Activated CD4-positive, alpha-beta memory T cell treated with anti-CD3 and anti-CD28 coated beads for 36 hours (primary cell): Measurements from ENCODE around the gene DEPDC1B. TPM values are rescaled to one million over a fixed set of nuclear protein-coding genes. Genes with fewer than 3 reads are reported as not detected.
"Not testable (repeated sequence)": the region's sequence is repeated elsewhere in the genome, so short reads cannot be mapped to it uniquely, and the experiment has no call there.

Experiments used
- CTCF ChIA-PET: fragments of 350-600 bp; sonication (Branson Sonifier 250); formaldehyde crosslinking; loops from one replicate; lab custom pipeline; 2021; ENCODE audit warnings: antibody characterized with exemption, inconsistent platforms; lab: Charles Lee
- POLR2A ChIA-PET: fragments of 350-600 bp; sonication (Branson Sonifier 250); formaldehyde crosslinking; loops from one replicate; lab custom pipeline; 2021; ENCODE audit warnings: antibody characterized with exemption; lab: Charles Lee
- DNase-seq: peaks from one replicate; pipeline ENCODE4 v3.0.0-alpha.2; 2020
- H3K27ac Mint-ChIP-seq: one replicate; pipeline ENCODE4 v1.8.0; 2021; ENCODE audit warnings: mixed read lengths
- H3K27me3 Mint-ChIP-seq: one replicate; pipeline ENCODE4 v1.8.0; 2021; ENCODE audit warnings: mixed read lengths
- H3K36me3 Mint-ChIP-seq: one replicate; pipeline ENCODE4 v1.8.0; 2021; ENCODE audit warnings: mixed read lengths
- H3K4me1 Mint-ChIP-seq: one replicate; pipeline ENCODE4 v1.8.0; 2021; ENCODE audit warnings: low read depth, mixed read lengths
- H3K4me3 Mint-ChIP-seq: one replicate; pipeline ENCODE4 v1.8.0; 2021; ENCODE audit warnings: mild to moderate bottlenecking, mixed read lengths
- H3K9me3 Mint-ChIP-seq: one replicate; pipeline ENCODE4 v1.8.0; 2021; ENCODE audit warnings: mixed read lengths
- intact Hi-C: fragments of 100-400 bp; cut with micrococcal nuclease; formaldehyde crosslinking; loops from one replicate; pipeline ENCODE4 v1.15.1; 2023
- total RNA-seq, 2 experiments: library from RNA; stranded (reverse); gene quantifications; one replicate each; pipeline ENCODE4 v1.2.3, GENCODE V29; 2021

The DEPDC1B gene
- total RNA-seq, 2 experiments from 2014 or later: 33.2 to 33.6 TPM

DNA sequence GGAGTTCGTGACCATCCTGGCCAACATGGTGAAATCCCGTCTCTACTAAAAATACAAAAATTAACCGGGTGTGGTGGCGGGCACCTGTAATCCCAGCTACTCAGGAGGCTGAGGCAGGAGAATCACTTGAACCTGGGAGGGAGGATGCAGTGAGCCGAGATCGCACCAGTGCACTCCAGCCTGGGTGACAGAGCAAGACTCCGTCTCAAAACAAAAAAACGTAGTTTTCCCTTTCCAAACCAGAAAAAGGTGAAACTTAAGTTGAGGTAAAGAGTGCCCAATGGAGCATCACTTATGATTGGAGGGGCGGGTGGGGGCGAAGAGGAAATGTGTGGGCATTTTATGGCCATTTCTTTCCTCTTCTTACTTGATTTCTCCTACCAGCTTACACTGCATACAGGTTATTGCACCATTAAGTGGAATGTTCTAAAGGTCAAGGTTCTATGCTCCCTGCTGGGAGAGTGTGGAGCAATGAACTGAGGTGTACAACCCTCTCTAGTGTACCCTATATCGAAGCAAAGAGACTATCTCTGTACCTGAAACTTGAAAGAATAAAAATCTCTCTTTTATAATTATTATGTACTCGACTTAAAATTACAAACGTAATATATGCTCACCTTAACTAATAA, 136.2 kb downstream of the DEPDC1B start:
- H3K4me3 Mint-ChIP-seq: no peak overlapping the region
- ChIA-PET CTCF (no interaction called here), POLR2A (no interaction called here)
- no peaks in the 10 kb centered on the region for H3K27me3 Mint-ChIP-seq
- no peak for DNase-seq
- no peak overlapping the region for H3K27ac Mint-ChIP-seq
- H3K36me3 Mint-ChIP-seq: no peaks in the 10 kb centered on the region
- H3K4me1 Mint-ChIP-seq: no peaks in the 10 kb centered on the region
- intact Hi-C loops: no loop called here
- peaks cover 12% of the 10 kb centered on the region for H3K9me3 Mint-ChIP-seq

DNA sequence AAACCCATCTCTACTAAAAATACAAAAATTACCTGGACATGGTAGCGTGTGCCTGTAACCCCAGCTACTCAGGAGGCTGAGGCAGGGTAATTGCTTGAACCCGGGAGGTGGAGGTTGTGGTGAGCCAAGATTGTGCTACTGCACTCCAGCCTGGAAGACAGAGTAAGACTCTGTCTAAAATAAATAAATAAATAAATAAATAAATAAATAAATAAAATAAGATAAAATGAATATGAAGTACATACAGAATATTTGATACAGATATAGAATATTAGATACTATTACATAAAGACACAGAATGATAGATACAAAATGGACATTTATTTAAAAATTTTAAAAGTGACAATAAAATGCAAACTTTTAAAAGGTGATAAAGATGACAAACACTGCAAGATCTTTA, 146.7 kb downstream of the DEPDC1B start:
- H3K36me3 Mint-ChIP-seq, CTCF ChIA-PET, DNase-seq, POLR2A ChIA-PET, H3K27ac Mint-ChIP-seq, intact Hi-C loops, H3K4me1 Mint-ChIP-seq, H3K9me3 Mint-ChIP-seq, H3K4me3 Mint-ChIP-seq, H3K27me3 Mint-ChIP-seq: not testable (repeated sequence)

DNA sequence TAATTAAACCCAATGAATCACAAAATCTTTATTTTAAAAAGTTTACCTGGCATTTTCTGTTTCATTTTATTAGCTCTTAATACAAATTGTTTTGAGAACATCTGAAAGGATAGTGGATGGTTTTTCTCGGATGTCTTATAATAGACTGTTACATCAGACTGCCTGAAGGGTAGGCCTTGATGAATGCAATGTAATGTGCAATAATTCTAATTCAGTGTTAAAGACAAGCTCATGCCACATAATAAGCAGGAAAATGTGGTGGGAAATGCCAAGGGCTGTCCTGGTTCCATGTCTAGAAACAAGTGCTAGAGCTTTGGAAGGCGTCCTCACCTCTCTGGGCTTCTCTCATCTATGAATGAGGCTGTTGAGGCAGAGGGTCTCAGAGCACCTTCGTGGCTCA, 148.1 kb downstream of the DEPDC1B start:
- intact Hi-C loops: no loop called here
- no peaks in the 10 kb centered on the region for H3K36me3 Mint-ChIP-seq
- no peaks in the 10 kb centered on the region for H3K4me1 Mint-ChIP-seq
- no peak for DNase-seq
- H3K27ac Mint-ChIP-seq: no peak overlapping the region
- H3K27me3 Mint-ChIP-seq: peaks cover 1% of the 10 kb centered on the region
- CTCF ChIA-PET: no interaction called here
- H3K4me3 Mint-ChIP-seq: no peak overlapping the region
- no peaks in the 10 kb centered on the region for H3K9me3 Mint-ChIP-seq
- POLR2A ChIA-PET: no interaction called here

DNA sequence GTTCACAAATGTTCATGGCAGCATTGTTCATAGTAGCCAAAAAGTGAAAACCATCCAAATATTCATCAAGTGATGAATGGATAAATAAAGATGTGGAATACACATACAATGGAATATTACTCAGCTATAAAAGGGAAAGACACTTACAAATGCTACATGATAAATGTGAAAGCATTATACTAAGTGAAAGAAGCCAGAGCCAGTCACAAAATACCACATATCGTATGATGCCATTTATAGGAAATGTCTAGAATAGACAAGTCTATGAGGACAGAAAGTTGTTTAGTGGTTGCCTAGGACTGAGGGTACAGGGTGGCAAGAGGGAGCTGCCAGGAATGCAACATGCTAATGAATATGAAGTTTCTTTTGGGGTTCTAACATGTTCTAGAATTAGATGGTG, 148.7 kb downstream of the DEPDC1B start:
- ChIA-PET CTCF (interaction anchor here (0.7 kb wide), 1 partner anchor 740 kb away, joined by 3 read pairs; no protein-coding TSS in a partner anchor), POLR2A (no interaction called here)
- Mint-ChIP-seq H3K36me3 (no peaks in the 10 kb centered on the region), H3K27ac (no peak overlapping the region), H3K4me3 (no peak overlapping the region), H3K27me3 (peaks cover 2% of the 10 kb centered on the region), H3K4me1 (no peaks in the 10 kb centered on the region), H3K9me3 (no peaks in the 10 kb centered on the region)
- no peak for DNase-seq
- intact Hi-C loops: no loop called here

DNA sequence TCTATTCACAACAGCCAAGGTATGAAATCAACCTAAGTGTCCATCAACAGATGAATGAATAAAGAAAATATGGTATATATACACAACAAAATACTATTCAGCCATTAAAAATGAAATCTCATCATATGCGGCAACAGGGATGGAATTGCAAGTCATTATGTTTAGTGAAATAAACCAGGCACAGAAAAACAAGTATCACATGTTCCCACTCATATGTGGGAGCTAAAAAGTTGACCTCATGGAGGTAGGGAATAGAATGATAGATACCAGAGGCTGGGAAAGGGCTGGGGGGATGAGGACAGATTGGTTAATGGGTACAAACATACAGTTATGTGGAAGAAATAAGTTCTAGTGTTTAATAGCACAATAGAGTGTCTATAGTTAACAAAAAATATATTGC, 149.7 kb downstream of the DEPDC1B start:
- intact Hi-C loops: no loop called here
- H3K27ac Mint-ChIP-seq: no peak overlapping the region
- CTCF ChIA-PET: no interaction called here

DNA sequence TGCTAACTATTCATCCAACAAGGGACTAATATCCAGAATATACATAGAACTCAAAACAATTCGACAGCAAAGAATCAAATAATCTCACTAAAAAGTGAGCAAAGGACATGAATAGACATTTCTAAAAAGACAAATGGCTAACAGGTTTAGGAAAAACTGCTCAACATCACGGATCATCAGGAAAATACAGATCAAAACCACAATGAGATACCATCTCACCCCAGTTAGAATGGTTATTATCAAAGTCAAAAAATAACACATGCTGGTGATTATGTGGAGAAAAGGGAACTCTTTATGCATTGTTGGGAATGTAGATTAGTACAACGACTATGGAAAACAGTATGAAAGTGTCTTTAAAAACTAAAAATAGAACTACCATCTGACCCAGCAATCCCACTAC, 150.1 kb downstream of the DEPDC1B start:
- CTCF ChIA-PET: no interaction called here

More for the DNA sequence above, 149.7 kb downstream of the DEPDC1B start:
- H3K4me1 Mint-ChIP-seq: no peaks in the 10 kb centered on the region
- POLR2A ChIA-PET: no interaction called here
- H3K4me3 Mint-ChIP-seq: no peak overlapping the region
- no peaks in the 10 kb centered on the region for H3K9me3 Mint-ChIP-seq
- no peak for DNase-seq
- no peaks in the 10 kb centered on the region for H3K36me3 Mint-ChIP-seq
- H3K27me3 Mint-ChIP-seq: peaks cover 2% of the 10 kb centered on the region

More for the DNA sequence above, 150.1 kb downstream of the DEPDC1B start:
- POLR2A ChIA-PET: no interaction called here
- H3K27ac Mint-ChIP-seq: no peak overlapping the region
- no peaks in the 10 kb centered on the region for H3K4me1 Mint-ChIP-seq
- intact Hi-C loops: no loop called here
- no peak overlapping the region for H3K4me3 Mint-ChIP-seq
- no peaks in the 10 kb centered on the region for H3K36me3 Mint-ChIP-seq
- no peak for DNase-seq
- peaks cover 2% of the 10 kb centered on the region for H3K27me3 Mint-ChIP-seq
- no peaks in the 10 kb centered on the region for H3K9me3 Mint-ChIP-seq

Other genes with a start within 250 kb of the DEPDC1B start
- gene ELOVL7, start 144.1 kb upstream of the DEPDC1B start, total RNA-seq: under 1 TPM; 0.34 to 0.38 TPM
- gene ERCC8, start 244.9 kb upstream of the DEPDC1B start, total RNA-seq: 1 to 10 TPM; 7.7 to 9.1 TPM
- 10 to 100 TPM; 35.6 to 38.4 TPM for gene NDUFAF2, start 245.0 kb upstream of the DEPDC1B start, total RNA-seq